ENCODE measurements around the gene ESR1. TPM values are rescaled to one million over a fixed set of nuclear protein-coding genes. Genes with fewer than 3 reads are reported as not detected.

The ESR1 gene
- total RNA-seq, 3 donors from 2014 or later: 2.2 to 74.5 (median 67.5) TPM

DNA sequence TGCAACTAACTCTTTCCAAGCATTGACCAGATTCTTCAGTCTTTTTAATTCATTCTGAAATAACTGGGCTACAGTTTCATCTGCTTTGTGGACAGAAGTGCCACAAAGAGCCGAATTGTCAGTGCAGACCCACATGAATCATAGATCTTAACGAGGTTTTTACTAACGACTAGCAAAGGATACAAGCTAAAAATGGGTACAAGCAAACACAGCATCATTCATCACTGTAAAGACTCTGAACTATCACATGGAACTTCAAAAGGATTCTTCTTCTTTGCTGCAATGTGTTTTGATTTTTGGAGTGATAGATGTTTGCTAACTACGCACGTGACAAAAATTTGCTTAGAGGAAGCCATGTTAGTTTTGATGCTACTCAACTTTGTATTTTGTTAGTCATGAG is 227.1 kb downstream of the ESR1 start:
- H3K27me3 ChIP-seq: no peaks in the 10 kb centered on the region
- no peak overlapping the region for H3K27ac ChIP-seq
- H3K9me3 ChIP-seq: no peaks in the 10 kb centered on the region
- no peaks in the 10 kb centered on the region for H3K4me1 ChIP-seq
- no peak for TF ChIP-seq POLR2AphosphoS5 (IDR thresholded peaks at IDR 0.05)
- no peak for TF ChIP-seq POLR2A (IDR thresholded peaks at IDR 0.05)
- TF ChIP-seq, protein P1, sequence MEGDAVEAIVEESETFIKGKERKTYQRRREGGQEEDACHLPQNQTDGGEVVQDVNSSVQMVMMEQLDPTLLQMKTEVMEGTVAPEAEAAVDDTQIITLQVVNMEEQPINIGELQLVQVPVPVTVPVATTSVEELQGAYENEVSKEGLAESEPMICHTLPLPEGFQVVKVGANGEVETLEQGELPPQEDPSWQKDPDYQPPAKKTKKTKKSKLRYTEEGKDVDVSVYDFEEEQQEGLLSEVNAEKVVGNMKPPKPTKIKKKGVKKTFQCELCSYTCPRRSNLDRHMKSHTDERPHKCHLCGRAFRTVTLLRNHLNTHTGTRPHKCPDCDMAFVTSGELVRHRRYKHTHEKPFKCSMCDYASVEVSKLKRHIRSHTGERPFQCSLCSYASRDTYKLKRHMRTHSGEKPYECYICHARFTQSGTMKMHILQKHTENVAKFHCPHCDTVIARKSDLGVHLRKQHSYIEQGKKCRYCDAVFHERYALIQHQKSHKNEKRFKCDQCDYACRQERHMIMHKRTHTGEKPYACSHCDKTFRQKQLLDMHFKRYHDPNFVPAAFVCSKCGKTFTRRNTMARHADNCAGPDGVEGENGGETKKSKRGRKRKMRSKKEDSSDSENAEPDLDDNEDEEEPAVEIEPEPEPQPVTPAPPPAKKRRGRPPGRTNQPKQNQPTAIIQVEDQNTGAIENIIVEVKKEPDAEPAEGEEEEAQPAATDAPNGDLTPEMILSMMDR (IDR thresholded peaks at IDR 0.05): no peak
- H3K4me3 ChIP-seq: no peak overlapping the region
- DNase-seq (ENCODE audit: low spot score in 2 of 2): no peak
- intact Hi-C loops (cut with DNase I; ENCODE audit: low total_unique reads): loop anchor here (10.0 kb wide), 1 partner anchor 460 kb away; no protein-coding TSS in a partner anchor
- H3K36me3 ChIP-seq: no peaks in the 10 kb centered on the region

DNA sequence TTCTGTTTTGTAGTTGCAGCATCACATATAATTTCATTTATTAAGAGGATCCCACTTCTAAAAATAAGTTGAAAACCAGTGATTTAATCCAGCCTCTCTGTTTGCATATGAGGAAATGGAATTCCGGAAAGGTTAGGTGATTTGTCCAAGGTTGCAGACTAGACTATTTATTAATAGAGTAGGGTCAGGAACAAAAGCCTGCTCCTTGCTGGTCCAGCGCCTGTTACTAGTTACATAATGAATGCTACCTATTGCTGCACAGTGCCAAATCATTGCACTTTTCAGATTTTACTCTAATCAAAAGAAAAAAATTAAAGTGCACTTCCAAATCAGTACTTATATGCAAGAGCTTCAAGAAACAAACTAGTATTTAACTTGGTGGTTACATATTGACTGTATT is 238.6 kb downstream of the ESR1 start:
- H3K9me3 ChIP-seq: peaks cover 0 to 5% of the 10 kb centered on the region in 2 donors
- no peaks in the 10 kb centered on the region for H3K36me3 ChIP-seq
- no peak for TF ChIP-seq POLR2AphosphoS5 (IDR thresholded peaks at IDR 0.05)
- TF ChIP-seq POLR2A (IDR thresholded peaks at IDR 0.05): no peak
- TF ChIP-seq, protein P1 (IDR thresholded peaks at IDR 0.05): no peak
- H3K4me1 ChIP-seq: no peaks in the 10 kb centered on the region
- no peaks in the 10 kb centered on the region for H3K27me3 ChIP-seq
- intact Hi-C loops (cut with DNase I; ENCODE audit: low total_unique reads): no loop called here
- DNase-seq (ENCODE audit: low spot score in 2 of 2): no peak
- no peak overlapping the region for H3K4me3 ChIP-seq
- H3K27ac ChIP-seq: no peak overlapping the region

DNA sequence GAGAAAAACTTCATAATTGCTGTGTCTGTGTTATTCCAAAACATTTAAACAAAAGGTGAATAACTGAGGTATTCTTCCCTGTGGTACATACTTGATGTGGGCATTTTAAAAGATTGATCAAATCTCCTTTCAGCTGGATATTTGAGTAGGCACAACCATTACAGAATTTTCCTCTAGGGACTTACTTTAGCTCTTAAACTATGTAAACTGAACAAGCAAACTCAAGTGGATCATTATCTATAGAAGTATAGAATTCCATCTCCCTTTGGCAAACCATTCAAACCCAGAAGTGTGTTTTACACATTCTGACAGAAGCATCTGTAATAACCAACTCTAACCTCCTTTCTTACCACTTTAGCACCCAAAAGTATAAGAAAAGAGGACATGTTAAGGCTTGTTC is 241.4 kb downstream of the ESR1 start:
- Histone ChIP-seq H3K4me3 (no peak overlapping the region), H3K27ac (no peak overlapping the region), H3K9me3 (no peaks in the 10 kb centered on the region), H3K27me3 (no peaks in the 10 kb centered on the region), H3K4me1 (no peaks in the 10 kb centered on the region), H3K36me3 (no peaks in the 10 kb centered on the region)
- intact Hi-C loops (cut with DNase I; ENCODE audit: low total_unique reads): no loop called here
- TF ChIP-seq POLR2A (IDR thresholded peaks at IDR 0.05) (no peak), POLR2AphosphoS5 (IDR thresholded peaks at IDR 0.05) (no peak)
- TF ChIP-seq, protein P1 (IDR thresholded peaks at IDR 0.05): no peak
- DNase-seq (ENCODE audit: low spot score in 2 of 2): no peak

DNA sequence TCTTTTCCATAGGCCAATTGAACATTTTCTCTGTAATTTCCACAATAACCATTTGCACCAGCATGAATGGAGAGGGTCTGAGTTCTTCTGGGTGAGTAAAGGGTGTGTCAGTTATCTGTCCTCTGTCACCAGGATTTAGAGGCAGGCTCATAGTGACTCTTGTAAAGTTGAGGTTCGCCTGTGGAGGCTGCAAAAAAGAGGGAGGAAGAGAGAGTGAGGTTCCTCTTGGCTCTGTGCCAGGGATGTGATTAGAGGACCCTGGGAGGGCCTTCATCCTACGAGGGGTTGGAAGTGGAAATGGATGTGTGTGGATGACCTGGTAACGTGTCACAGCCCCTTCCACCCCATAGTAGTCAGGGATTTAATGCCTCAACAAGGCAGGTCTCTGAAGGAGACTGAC is 242.0 kb downstream of the ESR1 start:
- H3K4me3 ChIP-seq: no peak overlapping the region
- TF ChIP-seq, protein P1 (IDR thresholded peaks at IDR 0.05): no peak
- TF ChIP-seq POLR2AphosphoS5 (IDR thresholded peaks at IDR 0.05) (no peak), POLR2A (IDR thresholded peaks at IDR 0.05) (no peak)
- H3K27me3 ChIP-seq: no peaks in the 10 kb centered on the region
- H3K36me3 ChIP-seq: no peaks in the 10 kb centered on the region
- no peaks in the 10 kb centered on the region for H3K4me1 ChIP-seq
- DNase-seq (ENCODE audit: low spot score in 2 of 2): no peak
- no peak overlapping the region for H3K27ac ChIP-seq
- no peaks in the 10 kb centered on the region for H3K9me3 ChIP-seq
- intact Hi-C loops (cut with DNase I; ENCODE audit: low total_unique reads): no loop called here

DNA sequence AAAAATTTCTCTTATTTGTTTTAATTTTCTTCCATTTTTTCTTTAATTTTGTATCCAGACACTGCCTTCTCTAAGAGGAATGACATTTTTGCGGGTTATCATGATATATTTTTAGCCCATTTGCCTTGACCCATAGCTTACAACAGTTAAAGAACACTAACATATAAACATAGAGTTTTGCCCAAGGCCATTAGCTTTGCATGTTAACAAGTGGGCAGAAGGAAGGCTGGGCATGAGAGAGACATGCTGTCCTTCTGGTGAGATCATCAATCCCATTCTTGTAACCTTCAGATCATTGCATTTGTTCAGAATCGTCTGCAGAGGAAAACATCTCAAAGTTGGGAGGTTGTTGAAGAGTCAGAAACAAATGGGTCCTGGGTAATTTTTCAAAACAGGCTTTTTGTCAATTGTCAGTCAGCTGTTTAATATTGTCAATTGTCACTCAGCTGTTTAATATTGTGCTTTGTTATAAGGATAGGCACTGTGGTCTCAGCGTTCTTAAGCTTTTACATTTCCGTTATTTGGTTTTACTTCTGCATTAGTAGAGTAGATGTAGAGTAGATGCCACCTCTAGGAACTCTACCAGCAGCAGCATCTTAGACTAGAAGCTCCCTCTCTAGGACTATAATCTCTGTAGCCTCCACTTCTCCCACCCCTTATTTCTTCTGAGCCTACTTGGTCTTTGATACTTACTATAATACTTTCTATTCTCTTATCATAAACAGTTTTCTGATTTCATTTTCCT is 243.1 kb downstream of the ESR1 start:
- TF ChIP-seq POLR2A (IDR thresholded peaks at IDR 0.05) (no peak), POLR2AphosphoS5 (IDR thresholded peaks at IDR 0.05) (no peak)
- Histone ChIP-seq H3K9me3 (no peaks in the 10 kb centered on the region), H3K4me1 (no peaks in the 10 kb centered on the region), H3K27me3 (no peaks in the 10 kb centered on the region), H3K36me3 (no peaks in the 10 kb centered on the region), H3K4me3 (no peak overlapping the region), H3K27ac (no peak overlapping the region)
- intact Hi-C loops (cut with DNase I; ENCODE audit: low total_unique reads): no loop called here
- DNase-seq (ENCODE audit: low spot score in 2 of 2): no peak

Data from breast epithelium (tissue), 4 donors.